Measurements from ENCODE around the gene ATP5MC2.
"Not testable (repeated sequence)": the region's sequence is repeated elsewhere in the genome, so short reads cannot be mapped to it uniquely, and the experiment has no call there.

Gene ATP5MC2

DNA sequence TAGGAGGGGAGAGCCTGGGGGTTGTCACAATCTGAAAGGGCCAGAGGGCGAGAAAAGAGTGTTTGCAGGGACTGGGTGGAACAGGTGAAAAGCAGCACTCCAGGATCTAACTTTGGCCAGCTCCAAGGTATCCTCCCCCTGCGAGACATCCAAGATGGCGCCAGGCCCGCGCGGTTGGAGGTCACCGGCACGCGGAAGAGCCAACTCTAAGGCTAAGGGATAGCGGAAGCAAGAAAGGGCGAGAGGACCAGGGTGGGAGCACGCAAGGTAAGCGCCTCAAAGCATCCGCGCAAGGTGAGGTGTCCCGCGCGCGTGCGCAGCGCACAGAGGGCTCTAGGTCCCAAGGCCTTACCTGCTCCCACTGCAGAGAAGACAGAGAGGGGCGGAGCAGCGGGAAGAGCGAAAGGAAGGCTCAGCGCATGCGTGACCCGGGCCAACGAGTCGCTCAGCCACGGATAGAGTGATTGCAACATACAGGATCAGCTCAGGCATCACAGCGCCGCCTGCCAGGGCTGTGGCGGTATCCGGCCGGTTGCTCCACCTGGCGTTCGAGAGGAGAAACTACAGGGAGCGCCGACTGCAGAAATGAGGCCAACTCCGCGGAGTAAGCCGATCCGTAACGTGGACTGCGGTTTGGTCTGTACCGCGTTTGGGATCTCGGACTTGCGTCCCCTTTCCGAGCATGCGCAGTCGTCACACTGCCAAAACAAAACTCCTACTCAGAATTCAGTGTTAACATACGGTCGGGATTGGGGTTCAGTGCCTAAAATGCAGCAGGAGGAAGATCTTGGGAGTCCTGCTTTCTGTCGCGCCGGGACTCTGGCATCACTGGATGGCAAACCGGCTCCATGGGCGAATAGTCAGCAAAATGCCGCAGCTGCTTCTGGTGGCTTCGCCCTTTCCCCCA is at the start of gene ATP5MC2:
ATP5MC2 (minus strand) TSS at position 383 of the 907 bp plus-strand sequence. CDS start 3,469 bp downstream, outside the sequence.
- DNase-seq: peak; percentile 89 to 98

DNA sequence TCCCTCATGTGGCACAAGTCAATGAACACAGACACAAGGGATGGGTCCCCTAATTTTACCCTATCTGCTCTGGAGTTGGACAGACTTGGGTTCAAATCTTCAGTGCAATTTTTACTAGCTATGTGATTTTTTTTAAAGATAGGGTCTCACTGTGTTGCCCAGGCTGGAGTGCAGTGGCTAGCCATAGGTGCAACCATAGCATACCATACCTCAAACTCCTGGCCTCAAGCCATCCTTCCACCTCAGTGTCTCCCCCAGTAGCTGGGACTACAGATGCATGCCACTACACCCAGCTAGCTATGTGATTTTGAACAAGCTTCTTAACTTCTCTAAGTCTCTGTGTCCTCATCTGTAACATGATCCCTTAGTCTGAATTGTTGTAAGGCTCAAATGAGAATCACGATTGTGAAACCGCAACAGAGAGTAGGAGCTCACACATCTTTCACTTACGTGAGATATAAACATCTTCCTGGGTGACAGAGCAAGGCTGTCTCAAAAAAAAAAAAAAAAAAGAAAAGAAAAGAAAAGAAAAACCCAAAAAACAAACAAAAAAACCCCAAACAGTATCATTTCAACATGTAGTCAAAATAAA is 46.7 kb upstream of the ATP5MC2 start:
- DNase-seq: no peak

DNA sequence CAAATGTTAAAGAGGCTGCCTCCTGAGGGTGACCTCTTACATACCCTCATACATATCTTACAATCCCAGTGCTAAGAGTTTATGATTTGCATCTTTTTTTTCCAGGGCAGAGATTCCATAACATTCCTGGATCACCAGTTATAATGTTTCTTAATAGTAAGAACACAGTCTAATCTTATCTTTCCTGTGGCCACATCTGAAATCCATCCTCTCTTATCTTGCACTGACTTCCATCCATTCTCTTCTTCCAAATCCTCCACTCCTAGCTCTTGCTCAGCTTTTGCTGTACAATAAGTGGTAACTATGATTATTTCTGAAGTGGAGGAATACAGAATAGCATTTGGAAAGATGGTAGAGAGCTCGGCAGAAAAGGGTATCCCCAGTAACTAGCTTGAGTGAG is 45.1 kb upstream of the ATP5MC2 start:
- DNase-seq: no peak

DNA sequence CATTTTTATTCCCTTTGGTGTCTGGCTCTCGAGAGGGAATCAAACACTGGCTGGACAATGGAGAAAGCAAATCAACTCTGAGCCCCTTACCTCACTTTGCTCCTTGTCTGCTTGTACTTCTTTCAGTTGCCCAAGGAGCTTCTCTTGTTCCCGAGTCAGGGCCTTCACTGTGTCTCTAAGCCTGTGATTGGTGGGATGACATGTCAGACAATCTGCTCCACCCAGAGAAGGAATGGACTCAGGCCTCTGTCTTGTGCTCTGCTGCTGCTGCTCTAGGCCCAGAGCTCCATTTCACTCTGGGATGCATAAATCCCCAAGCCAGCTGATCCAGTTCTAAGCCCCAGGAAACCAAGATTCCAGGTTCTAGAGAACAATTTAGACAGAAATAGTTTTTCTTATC is 43.8 kb upstream of the ATP5MC2 start:
- DNase-seq: no peak

DNA sequence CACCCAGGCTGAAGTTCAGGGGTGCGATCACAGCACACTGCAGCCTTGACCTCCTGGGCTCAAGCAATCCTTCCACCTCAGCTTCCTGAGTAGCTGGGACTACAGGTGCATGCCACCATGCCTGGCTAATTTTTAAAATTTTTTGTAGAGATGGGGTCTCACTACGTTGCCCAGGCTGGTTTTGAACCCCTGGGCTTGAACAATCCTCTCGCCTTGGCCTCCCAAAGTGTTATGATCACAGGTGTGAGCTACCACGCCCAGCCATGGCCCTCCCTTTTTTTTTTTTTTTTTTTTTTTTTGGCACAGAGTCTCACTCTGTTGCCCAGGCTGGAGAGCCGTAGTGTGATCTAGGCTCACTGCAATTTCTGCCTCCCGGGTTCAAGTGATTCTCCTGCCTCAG is 42.7 kb upstream of the ATP5MC2 start:
- DNase-seq: not testable (repeated sequence)

DNA sequence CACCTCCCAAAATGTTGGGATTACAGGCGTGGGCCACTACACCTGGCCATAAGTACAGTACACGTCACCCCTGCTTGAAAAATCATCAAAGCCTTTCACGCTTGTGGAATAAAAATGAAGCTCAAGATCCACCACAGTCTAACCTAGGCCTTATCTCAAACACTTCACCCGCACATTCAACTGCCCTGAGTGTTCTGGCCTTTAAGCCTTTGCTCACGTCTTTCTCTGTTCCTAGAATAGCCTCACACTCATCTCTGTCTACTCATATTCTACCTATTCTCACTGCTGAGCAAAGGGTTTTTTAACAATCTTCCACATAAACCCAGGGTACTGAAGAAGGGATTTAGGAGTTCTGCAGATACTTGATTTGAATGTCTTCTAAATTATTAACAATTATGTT is 41.4 kb upstream of the ATP5MC2 start:
- DNase-seq: no peak

DNA sequence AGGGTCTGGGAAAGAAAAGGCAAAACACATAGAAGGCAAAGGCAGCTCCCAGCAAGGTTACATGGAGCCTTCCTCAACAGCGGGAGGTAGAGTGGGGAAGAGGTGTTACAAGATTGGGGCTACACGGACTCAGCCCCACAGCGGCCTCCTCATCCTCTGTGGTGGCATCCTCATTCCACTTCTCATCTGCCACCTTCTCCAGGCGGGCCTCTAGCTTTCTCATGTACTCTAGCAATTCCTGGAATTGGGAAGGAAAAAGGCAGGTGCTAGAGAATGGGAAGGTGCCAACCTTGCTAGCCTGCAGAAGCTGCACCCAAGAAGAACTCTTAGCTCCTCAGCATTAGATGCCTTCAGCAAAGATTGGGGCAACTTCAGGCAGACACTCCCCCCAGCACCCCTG is 38.1 kb upstream of the ATP5MC2 start:
- DNase-seq: no peak

DNA sequence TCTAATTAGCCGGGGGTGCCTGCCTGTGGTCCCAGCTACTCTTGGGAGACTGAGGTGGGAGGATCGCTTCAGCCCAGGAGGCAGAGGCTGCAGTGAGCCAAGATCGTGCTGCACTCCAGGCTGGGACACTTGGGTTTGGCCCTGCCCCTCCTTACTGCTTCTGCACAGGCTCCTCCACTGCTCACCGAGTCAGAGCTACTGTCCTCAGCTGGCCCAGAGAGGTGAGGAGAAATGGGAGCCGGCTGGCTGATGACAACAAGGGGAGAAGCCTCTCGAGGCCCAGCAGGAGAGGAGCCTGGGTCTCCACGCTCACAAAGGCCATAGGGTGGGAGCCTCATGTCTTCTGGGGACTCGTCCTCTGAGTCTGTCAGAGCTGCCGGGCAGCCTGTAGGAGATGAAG is 37.6 kb upstream of the ATP5MC2 start:
- DNase-seq: no peak

DNA sequence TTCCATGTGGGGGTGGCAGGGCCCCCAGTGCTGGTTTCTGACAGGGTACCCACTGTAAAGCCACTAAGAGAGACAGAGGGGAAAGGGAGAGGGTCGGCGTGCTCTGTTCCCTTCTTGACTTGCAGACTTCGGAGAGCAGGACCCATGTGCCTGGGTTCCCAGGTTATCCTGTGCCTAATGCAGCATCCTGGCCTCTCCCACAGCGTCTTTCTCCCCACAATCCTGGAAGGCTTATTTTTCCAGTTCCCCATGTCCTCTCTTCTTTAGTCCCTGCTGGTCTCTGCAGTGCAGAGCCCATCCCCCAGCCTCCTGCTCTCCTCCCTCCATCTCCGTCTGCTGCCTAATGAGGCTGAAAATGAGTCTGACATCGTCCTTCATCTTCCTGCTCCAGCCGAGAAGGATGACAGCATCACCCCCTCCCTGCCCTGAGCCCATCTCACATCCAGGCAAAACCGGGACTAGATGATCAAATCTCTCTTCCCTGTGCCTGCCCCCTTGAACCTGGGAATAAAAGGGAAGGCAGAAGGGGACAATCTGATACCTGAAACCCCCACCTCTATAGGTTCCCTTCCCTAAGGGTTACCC is 36.3 kb upstream of the ATP5MC2 start:
- no peak for DNase-seq

DNA sequence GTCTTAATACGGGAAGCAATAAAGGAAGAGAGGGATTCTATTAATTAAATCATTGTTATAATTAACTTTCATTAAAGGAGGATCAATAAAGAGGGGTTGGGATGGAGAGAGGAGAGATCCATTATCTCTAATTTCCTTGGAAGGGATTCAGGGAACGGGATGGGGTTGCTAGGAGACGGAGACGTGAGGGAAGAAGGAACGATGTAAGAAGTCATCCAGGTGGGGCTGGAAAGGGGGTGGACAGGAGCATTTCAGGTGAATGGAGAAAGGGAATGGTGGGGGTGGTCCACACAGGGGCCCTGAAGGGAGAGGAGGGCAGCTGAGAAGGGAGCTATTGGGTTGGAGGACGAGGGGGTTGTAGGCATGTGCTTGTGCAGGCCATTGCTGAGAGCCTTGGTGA is 34.2 kb upstream of the ATP5MC2 start:
- DNase-seq: no peak

DNA sequence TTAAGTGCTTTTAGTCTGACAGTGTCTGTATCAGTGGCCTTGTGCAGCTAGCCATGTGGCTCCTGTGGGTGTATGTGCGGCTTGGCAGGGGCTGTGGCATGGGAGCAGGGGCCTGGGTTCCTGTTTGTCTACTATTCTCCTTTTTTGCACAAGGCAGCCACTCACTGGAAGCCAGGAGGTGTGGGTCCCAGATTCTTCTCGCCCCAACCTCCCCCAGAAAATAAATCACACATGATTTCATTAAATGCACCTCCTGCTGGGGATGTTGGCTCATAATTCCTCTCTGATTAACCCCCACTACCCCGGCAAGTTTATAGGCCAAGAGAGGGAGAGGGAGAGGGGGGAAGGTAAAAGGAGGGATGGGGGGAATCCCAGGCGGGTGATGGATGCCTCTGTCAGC is 33.8 kb upstream of the ATP5MC2 start:
- no peak for DNase-seq

DNA sequence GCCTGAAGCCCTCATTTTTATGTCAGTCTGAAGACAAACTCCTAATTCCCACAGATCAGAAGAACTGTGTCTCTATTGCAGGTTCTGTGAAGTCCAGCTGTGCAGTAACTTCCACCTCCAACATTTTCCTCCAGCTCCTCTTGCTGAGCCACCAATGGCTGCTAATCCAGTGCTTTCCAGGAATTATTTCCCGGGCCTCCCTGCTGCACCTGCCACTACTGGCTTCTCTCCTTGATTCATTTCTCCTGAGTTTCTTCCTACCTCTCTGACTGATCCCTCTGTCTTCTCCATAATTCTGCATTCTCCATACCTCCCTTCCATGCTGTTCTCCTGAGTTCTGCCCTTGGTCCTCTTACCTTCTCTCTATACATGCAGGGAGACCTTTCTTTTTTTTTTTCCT is 30.2 kb upstream of the ATP5MC2 start:
- no peak for DNase-seq

DNA sequence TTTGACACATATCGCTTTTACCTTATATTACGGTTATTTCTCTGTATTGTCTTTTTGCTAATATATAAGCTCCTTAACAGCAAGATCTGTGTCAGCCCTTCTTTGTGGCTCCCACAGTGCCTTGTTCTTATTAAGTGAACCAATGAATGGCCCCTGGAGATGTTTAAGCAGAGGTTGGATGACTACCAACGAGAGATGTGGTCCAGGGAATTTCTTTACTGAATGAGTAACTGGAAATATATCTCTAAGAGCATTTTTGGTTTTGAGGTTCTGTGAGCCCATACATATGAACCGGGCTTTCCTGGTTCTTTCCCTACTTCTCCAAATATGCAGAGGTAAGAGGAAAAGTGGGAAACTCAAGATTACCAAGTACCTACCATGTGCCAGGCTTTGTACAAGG is 27.9 kb upstream of the ATP5MC2 start:
- DNase-seq: no peak

DNA sequence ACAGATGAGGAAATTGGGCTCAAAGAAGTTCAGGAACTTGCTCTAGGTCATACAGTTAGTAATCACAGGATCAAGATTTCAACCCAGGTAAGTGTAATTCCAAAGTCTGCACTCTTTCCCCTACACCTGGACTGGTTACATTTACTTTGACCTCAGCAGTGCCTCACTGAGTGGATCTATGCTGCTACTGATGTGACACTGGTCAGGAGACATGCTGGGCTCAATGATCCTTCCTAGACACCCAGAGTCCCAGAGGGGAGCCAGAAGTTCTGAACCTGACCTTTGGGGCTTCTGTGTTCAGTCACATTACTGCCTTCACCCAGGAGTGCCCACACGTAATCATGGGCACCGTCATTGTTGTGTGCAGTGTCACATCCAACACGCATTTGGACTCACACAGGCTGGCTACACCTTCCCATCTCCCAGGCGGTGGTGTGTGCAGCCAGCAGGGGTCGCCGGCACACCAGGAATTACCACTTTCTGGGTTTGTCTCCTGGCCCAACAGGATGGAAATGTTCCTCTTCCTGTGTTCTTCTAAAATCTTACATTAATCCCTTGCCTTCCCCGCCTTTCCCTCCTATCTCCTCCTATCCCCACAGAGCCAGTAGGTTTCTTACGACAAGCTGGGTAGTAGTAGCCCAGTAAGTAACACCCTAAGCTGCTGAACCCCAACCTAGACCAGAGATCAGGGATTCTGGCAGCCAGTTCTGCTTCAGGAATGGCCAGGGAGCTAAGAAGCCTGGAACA is 25.8 kb upstream of the ATP5MC2 start:
- peak; percentile 24 to 30 for DNase-seq

DNA sequence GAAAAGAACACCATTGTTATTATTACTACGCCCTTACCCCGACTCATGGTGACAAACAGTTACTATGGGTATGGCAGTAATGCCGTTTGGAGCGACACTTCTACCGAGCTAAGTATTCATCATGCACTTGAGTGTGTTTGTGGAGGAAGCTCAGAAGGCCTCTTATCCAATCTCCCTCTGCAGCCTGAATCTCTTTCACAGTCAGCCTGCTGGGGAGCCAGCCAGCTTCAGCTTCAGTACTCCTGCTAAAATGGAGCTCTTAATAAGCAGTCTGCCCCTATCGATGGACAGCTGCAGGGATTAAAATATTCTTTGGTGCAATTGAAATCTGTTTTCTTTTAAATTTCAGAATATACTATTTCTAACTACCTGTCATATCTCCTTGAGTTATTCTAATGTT is 24.7 kb upstream of the ATP5MC2 start:
- no peak for DNase-seq

DNA sequence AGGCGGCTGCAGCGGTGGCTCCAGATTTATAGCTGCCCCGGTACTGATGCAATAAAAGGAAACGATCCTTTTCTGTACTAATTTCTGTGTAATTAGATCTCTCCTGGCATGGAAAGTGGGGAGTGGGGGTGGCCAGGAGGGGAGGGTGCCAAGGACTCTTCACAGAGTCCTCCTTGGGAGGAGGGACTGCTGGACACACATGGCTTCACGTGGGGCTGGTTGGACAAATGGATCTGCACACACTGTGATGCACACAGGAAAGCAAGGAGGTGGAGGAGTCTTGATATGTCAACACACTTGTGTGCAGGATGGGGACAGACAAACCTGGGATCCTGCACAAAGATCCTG is 23.8 kb upstream of the ATP5MC2 start:
- no peak for DNase-seq

DNA sequence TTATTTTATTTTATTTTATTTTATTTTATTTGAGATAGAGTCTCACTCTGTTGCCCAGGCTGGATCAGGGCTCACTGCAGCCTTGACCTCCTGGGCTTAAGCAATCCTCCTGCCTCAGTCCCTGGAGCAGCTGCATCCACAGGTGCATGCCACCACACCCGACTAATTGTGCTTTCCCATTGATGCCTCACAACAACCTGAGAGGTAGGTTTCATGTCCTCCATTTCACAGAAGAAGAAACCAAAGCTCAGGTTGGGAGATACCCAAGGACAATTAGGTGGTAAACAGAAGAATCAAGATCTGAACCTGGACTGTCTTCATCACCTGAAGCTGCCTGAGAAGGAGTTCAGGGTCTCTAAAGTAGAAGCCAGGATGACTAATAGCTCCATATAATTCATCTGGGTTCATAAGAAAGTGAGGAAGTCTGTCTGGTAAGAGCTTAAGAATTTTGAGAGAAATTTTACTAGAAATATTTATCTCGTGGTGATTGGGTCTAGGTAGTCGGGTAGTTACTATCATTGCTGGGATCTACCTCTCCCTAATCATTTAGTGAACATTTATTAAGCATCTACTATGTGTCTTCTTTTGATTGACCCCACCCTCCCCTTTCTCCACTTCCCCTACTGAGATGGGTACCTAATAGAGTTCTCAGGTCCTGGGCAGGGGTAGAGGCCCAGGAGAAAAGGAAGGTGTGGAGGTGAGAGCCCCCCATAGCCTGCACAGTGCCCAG is 23.2 kb upstream of the ATP5MC2 start:
- no peak for DNase-seq

DNA sequence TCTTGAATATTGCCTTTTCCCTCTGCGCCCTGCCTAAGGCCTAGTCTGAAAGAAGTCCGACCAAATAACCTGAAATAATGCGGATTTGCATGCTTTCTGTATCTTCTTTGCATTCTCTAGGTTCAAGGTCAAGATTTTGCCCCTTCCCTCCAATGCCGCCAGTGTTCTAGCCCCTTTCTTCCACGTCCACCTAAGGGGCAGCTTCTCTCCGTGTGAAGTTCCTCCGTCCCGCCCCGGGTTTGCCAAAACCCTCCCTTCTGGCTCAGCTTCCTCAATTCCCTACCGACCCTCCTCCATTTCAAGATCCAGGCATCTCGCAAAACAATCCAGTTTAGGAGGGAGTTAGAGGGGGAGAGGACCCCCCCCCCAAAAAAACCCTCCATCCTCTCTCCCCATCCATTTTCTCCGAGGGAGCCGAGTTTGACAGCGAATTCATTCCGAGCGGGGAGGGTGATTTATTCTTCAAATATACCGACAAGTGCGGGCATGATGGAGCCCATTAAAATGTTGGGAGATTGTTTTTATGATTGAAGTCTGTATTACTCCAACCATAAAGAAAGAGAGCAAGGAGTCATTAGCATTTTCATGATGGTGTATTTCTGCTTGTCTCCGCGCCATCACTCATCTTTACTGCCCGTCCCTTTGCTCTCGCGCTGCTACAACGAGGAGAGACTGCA is 20.9 kb upstream of the ATP5MC2 start:
- no peak for DNase-seq

DNA sequence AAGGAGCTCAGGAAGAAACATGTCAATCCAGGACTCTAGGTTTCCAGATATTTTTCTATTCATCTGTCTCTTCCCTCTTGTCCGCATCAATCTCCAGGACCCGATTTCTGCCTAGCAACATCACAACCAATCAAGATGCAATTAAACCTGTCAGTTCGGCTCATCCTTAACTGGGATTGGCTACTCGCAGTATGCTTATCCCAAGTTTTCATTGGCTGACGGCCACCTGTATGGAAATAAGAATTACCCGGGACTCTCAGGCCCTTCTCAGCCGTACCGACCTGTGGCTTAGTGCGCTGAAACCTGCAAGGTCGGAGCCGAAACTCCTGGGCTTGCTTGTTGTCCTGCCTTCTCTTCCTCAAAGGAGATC is 20.4 kb upstream of the ATP5MC2 start:
- no peak for DNase-seq

DNA sequence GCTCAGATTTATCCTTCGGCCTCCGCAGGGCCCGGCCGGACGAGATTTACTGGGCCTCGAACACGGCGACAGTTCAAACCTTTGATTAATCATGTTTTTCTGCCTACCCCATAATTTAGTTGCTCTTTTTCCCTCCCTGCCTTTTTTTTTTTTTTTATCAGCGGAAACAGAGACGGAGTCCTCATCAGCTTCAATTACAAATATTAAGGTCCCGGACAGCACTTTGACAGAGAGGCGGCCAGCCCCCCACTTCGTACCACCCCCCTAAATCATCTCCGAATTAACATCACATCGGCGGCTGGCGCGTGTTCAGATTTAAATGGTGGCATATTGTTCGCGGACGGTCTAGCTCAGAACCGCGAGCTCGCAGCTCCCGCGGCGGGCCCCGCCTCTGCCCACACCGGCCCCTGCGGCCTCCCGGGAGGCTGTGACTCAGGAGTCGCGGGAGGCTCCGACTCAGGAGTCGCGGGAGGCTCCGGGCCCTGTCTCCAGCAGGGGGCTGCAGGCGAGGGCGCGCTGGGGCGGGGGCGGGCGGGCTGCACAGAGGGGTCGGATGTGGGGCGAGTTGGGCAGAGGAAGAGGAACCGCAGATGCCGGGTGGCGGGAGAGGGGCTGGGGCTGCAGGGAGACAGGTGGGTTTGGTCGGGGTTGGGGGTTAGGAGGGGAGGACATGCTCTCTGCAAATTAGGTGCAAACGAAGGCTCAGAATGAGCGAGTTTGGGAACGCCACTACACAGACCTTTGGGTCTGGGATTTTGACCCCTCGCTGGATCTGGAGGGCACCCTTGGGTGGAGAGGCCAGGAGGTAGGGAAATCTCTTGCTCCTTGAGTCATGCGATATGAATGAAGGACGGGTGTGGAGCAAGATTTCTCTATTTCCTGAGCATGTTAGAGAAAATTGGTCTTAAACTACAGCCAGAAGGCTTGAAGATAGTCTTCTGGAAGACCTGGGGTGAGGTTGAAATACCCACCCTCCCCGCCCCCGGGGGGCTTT is 19.6 kb upstream of the ATP5MC2 start:
- DNase-seq: no peak

DNA sequence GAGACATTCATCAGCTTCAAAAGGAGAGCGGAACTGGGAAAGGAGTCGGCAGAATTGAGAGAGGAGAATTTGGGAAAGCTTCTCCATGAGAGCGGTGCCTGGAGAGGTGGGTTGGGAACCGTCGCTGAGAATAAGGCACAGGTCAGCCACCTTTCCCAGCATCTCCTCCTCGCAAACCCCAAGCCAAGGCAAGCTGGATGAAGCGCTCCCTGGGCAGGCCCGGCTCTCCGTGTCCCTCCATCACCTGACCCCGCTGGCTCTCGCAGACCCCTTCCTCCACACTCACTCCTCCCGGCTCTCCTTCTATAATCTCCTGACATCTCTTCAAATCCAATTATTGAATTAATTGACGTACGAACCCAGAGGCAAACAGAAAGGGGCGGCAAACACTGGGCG is 18.9 kb upstream of the ATP5MC2 start:
- no peak for DNase-seq
